HepG2 (cell line): Measurements from ENCODE around the gene MPC1. TPM values are rescaled to one million over a fixed set of nuclear protein-coding genes. Genes with fewer than 3 reads are reported as not detected.

Experiments
- FOXM1 ChIP-seq: sonication (generic); formaldehyde crosslinking; IDR thresholded peaks from 2 replicates; pipeline ENCODE4 v1.5.0; 2020; ENCODE audit warnings: missing genetic modification reagents
- HOMEZ ChIP-seq: IDR thresholded peaks from 2 replicates; pipeline ENCODE4 v1.6.1; 2016; ENCODE audit warnings: low read depth
- MAFG ChIP-seq: sonication (generic); formaldehyde crosslinking; IDR thresholded peaks from 2 replicates; pipeline ENCODE4 v1.5.1; 2020; ENCODE audit warnings: mild to moderate bottlenecking, missing genetic modification reagents
- MAFK ChIP-seq, 2 experiments: IDR thresholded peaks in 1 of 2; conservative IDR thresholded peaks in 1 of 2; 2 replicates each; pipeline ENCODE4 v1.6.1; 2011; ENCODE audit warnings: improper control_type of control experiment in 2 of 2, low read length in 2 of 2
- MBD4 ChIP-seq: IDR thresholded peaks from 2 replicates; pipeline ENCODE4 v1.6.1; 2012; ENCODE audit warnings: low read length, inconsistent platforms, borderline replicate concordance
- NFE2L1 ChIP-seq: sonication (generic); formaldehyde crosslinking; IDR thresholded peaks from 2 replicates; pipeline ENCODE4 v1.4.0; 2020; ENCODE audit warnings: missing genetic modification reagents, mild to moderate bottlenecking, borderline replicate concordance
- POGK ChIP-seq: sonication (generic); formaldehyde crosslinking; conservative IDR thresholded peaks from 2 replicates; pipeline ENCODE4 v1.8.0; 2022; ENCODE audit warnings: mild to moderate bottlenecking, moderate library complexity, missing genetic modification reagents
- SKIL ChIP-seq: sonication (generic); formaldehyde crosslinking; IDR thresholded peaks from 2 replicates; pipeline ENCODE4 v1.8.0; 2022; ENCODE audit warnings: missing genetic modification reagents, mild to moderate bottlenecking, moderate library complexity, borderline replicate concordance
- SNAPC2 ChIP-seq: sonication (generic); formaldehyde crosslinking; IDR thresholded peaks from 2 replicates; pipeline ENCODE4 v1.8.1; 2022; ENCODE audit warnings: mild to moderate bottlenecking, missing genetic modification reagents
- THRA ChIP-seq: sonication (generic); formaldehyde crosslinking; IDR thresholded peaks from 2 replicates; pipeline ENCODE4 v1.4.0; 2020; ENCODE audit warnings: missing genetic modification reagents, borderline replicate concordance
- TRAFD1 ChIP-seq: sonication (generic); formaldehyde crosslinking; IDR thresholded peaks from 2 replicates; pipeline ENCODE4 v1.5.1; 2020; ENCODE audit warnings: missing genetic modification reagents, mild to moderate bottlenecking, borderline replicate concordance
- ZBTB38 ChIP-seq: sonication (generic); formaldehyde crosslinking; IDR thresholded peaks from 2 replicates; pipeline ENCODE4 v1.5.1; 2020; ENCODE audit warnings: mild to moderate bottlenecking, missing genetic modification reagents
- ZFP36L2 ChIP-seq: sonication (generic); formaldehyde crosslinking; IDR thresholded peaks from 2 replicates; pipeline ENCODE4 v1.4.0; 2020; ENCODE audit warnings: missing genetic modification reagents
- ZMYM2 ChIP-seq: sonication (generic); formaldehyde crosslinking; IDR thresholded peaks from 2 replicates; pipeline ENCODE4 v1.8.0; 2022; ENCODE audit warnings: mild to moderate bottlenecking, missing genetic modification reagents
- ZNF703 ChIP-seq: sonication (generic); formaldehyde crosslinking; IDR thresholded peaks from 2 replicates; pipeline ENCODE4 v1.5.1; 2020; ENCODE audit warnings: missing genetic modification reagents, mild to moderate bottlenecking, moderate library complexity, borderline replicate concordance
- ZNF720 ChIP-seq: sonication (generic); formaldehyde crosslinking; IDR thresholded peaks from 2 replicates; pipeline ENCODE4 v1.4.0; 2020; ENCODE audit warnings: missing genetic modification reagents
- ZZZ3 ChIP-seq: sonication (generic); formaldehyde crosslinking; IDR thresholded peaks from 2 replicates; pipeline ENCODE4 v1.4.0; 2020; ENCODE audit warnings: missing genetic modification reagents, mild to moderate bottlenecking, borderline replicate concordance
- polyA plus RNA-seq, 8 experiments: library from polyadenylated mRNA; depleted of rRNA in 3 of 8; stranded (reverse) in 7 of 8; unstranded in 1 of 8; fragments of >200 nt; fragmentation: Illumina TruSeq in 4 of 8; extraction: Trizol in 4 of 8; gene quantifications; 2 replicates each; pipeline versions ENCODE4 v1.2.1 to v1.2.3, GENCODE V29; 2011 to 2016; ENCODE audit warnings: low read depth in 4 of 8, missing spikeins in 1 of 8, mixed read lengths in 1 of 8; ENCODE audit not compliant: insufficient read depth in 1 of 8
- total RNA-seq, 5 experiments: library from RNA; depleted of rRNA; stranded (reverse); fragments of >200 nt; fragmentation: Illumina TruSeq; extraction: Trizol; gene quantifications; 2 replicates each; pipeline ENCODE4 v1.2.3, GENCODE V29; 2016; ENCODE audit warnings: low read depth in 1 of 5

The MPC1 gene
- total and polyA plus RNA-seq, 2 of the 13 experiments (the other 11 are each of a cell fraction or from before 2014, with no cell fraction given): 189 to 214 TPM

- no peak for TF ChIP-seq TRAFD1
- TF ChIP-seq MAFK (conservative IDR thresholded peaks at IDR 0.05 in 1 of 2, IDR thresholded peaks at IDR 0.05 in 1 of 2; ENCODE audit: low read length in 2 of 2): no peak
- TF ChIP-seq MAFG (CRISPR knock-in tag): no peak
- no peak for TF ChIP-seq ZFP36L2 (CRISPR knock-in tag)
- 0 out of 2 replicates have a peak, but pooled peaks have one; percentile 89 for TF ChIP-seq ZNF703 (CRISPR knock-in tag)
- 0 out of 2 replicates have a peak, but pooled peaks have one; percentile 60 for TF ChIP-seq NFE2L1 (CRISPR knock-in tag)
- peak; percentile 92 for TF ChIP-seq ZBTB38 (CRISPR knock-in tag)
- no peak; the same call in 1 of the 2 replicates for TF ChIP-seq ZNF720 (CRISPR knock-in tag)
- TF ChIP-seq MBD4: no peak
- no peak for TF ChIP-seq ZZZ3 (CRISPR knock-in tag)
- peak; percentile 91 for TF ChIP-seq FOXM1
- peak; percentile 55; the same call in 1 of the 2 replicates for TF ChIP-seq SKIL (CRISPR knock-in tag)
- peak; percentile 24; the same call in 1 of the 2 replicates for TF ChIP-seq THRA (CRISPR knock-in tag)
- TF ChIP-seq ZMYM2: no peak
- TF ChIP-seq SNAPC2 (CRISPR knock-in tag): 0 out of 2 replicates have a peak, but pooled peaks have one; percentile 30
- TF ChIP-seq POGK (CRISPR knock-in tag): peak; percentile 97
- TF ChIP-seq HOMEZ (CRISPR knock-in tag): peak; percentile 70
Observed at GRCh38 chr6:166382933-166383801, at the start of gene MPC1 (continued).
